Measurements from ENCODE around the gene DNAAF1.

DNA sequence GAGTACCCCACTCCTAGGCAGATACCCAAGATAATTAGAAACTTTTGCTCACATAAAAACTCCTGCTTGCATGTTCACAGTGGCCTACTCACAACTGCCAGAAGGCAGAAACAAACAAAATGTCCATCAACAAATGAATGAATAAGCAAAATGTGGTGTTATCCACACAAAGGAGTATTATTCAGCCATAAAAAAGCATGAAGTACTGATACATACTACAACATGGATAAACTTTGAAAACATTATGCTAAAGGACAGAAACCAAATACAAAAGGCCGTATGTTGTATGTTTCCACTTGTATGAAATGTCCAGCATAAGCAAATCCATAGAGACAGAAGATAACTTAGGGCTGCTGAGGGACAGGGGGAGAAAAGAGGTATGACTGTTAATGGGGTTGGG, 2.0 kb upstream of the DNAAF1 start:
- TF ChIP-seq SMC3 (IDR thresholded peaks at IDR 0.05; ENCODE audit: low read depth, low read length) (no peak), RCOR1 (IDR thresholded peaks at IDR 0.05; ENCODE audit: insufficient replicate concordance, low read length) (no peak), POLR2A (IDR thresholded peaks at IDR 0.05; ENCODE audit: low read depth, low read length) (no peak), RAD21 (IDR thresholded peaks at IDR 0.05; ENCODE audit: low read length) (no peak), MAFK (IDR thresholded peaks at IDR 0.05; ENCODE audit: low read depth, low read length) (no peak), RFX5 (IDR thresholded peaks at IDR 0.05; ENCODE audit: low read depth, low read length) (no peak), FOS (IDR thresholded peaks at IDR 0.05; ENCODE audit: low read depth, low read length) (no peak)
- TF ChIP-seq, protein P1, sequence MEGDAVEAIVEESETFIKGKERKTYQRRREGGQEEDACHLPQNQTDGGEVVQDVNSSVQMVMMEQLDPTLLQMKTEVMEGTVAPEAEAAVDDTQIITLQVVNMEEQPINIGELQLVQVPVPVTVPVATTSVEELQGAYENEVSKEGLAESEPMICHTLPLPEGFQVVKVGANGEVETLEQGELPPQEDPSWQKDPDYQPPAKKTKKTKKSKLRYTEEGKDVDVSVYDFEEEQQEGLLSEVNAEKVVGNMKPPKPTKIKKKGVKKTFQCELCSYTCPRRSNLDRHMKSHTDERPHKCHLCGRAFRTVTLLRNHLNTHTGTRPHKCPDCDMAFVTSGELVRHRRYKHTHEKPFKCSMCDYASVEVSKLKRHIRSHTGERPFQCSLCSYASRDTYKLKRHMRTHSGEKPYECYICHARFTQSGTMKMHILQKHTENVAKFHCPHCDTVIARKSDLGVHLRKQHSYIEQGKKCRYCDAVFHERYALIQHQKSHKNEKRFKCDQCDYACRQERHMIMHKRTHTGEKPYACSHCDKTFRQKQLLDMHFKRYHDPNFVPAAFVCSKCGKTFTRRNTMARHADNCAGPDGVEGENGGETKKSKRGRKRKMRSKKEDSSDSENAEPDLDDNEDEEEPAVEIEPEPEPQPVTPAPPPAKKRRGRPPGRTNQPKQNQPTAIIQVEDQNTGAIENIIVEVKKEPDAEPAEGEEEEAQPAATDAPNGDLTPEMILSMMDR (conservative IDR thresholded peaks at IDR 0.05; ENCODE audit: low read depth, low read length): no peak
- TF ChIP-seq, protein P2, sequence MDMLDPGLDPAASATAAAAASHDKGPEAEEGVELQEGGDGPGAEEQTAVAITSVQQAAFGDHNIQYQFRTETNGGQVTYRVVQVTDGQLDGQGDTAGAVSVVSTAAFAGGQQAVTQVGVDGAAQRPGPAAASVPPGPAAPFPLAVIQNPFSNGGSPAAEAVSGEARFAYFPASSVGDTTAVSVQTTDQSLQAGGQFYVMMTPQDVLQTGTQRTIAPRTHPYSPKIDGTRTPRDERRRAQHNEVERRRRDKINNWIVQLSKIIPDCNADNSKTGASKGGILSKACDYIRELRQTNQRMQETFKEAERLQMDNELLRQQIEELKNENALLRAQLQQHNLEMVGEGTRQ (IDR thresholded peaks at IDR 0.05; ENCODE audit: low read depth, low read length): no peak
